Fibroblast of lung (primary cell): Measurements from ENCODE around the gene ATP10A. TPM values are rescaled to one million over a fixed set of nuclear protein-coding genes. Genes with fewer than 3 reads are reported as not detected.

Source experiments
- DNase-seq, 2 donors: peaks; one replicate each; pipeline versions ENCODE4 v3.0.0 to v3.0.0-alpha.2; 2010; ENCODE audit warnings: low read depth in 2 of 2
- H2AFZ ChIP-seq: 2 replicates; pipeline ENCODE4 v1.5.1; 2012; ENCODE audit warnings: low read length, control low read depth, inconsistent platforms
- H3K27ac ChIP-seq: 2 replicates; pipeline ENCODE4 v1.5.1; 2011; ENCODE audit warnings: low read length, control low read depth; ENCODE audit not compliant: insufficient read depth
- H3K27me3 ChIP-seq: 2 replicates; pipeline ENCODE4 v1.5.1; 2011; ENCODE audit warnings: mild to moderate bottlenecking, low read length; ENCODE audit not compliant: control insufficient read depth, insufficient read depth
- H3K36me3 ChIP-seq: 2 replicates; pipeline ENCODE4 v1.5.1; 2011; ENCODE audit warnings: low read length; ENCODE audit not compliant: control insufficient read depth, insufficient read depth
- H3K4me1 ChIP-seq: 2 replicates; pipeline ENCODE4 v1.5.1; 2011; ENCODE audit warnings: low read length; ENCODE audit not compliant: control insufficient read depth, insufficient read depth; ENCODE audit errors: extremely low read depth
- H3K4me2 ChIP-seq: 2 replicates; pipeline ENCODE4 v1.5.1; 2011; ENCODE audit warnings: low read length, control low read depth; ENCODE audit not compliant: insufficient read depth; ENCODE audit errors: extremely low read depth
- H3K4me3 ChIP-seq, 4 experiments: fragments of 200-600 bp in 1 of 4; sonication (generic) in 1 of 4; replicated peaks in 1 of 4; 2 replicates each; pipeline ENCODE4 v1.5.1; 2011 to 2016; ENCODE audit warnings: low read length in 4 of 4, low read depth in 3 of 4, mild to moderate bottlenecking in 3 of 4, control low read depth in 2 of 4, inconsistent platforms in 1 of 4, mixed read lengths in 1 of 4; ENCODE audit not compliant: insufficient read depth in 1 of 4; ENCODE audit errors: control extremely low read depth in 1 of 4
- H3K79me2 ChIP-seq: 2 replicates; pipeline ENCODE4 v1.5.1; 2012; ENCODE audit warnings: mild to moderate bottlenecking, low read length, inconsistent platforms; ENCODE audit not compliant: control insufficient read depth, insufficient read depth
- H3K9ac ChIP-seq: 2 replicates; pipeline ENCODE4 v1.5.1; 2011; ENCODE audit warnings: mild to moderate bottlenecking, low read length, control low read depth; ENCODE audit not compliant: insufficient read depth
- H3K9me3 ChIP-seq: 2 replicates; pipeline ENCODE4 v1.5.1; 2012; ENCODE audit warnings: low read depth, low read length; ENCODE audit not compliant: control insufficient read depth, insufficient read depth
- H4K20me1 ChIP-seq: 2 replicates; pipeline ENCODE4 v1.5.1; 2011; ENCODE audit warnings: low read length; ENCODE audit not compliant: control insufficient read depth, insufficient read depth; ENCODE audit errors: extremely low read depth
- CTCF ChIP-seq, 2 donors: IDR thresholded peaks in 1 of 2; conservative IDR thresholded peaks in 1 of 2; 1 replicate in 1 of 2; 2 replicates in 1 of 2; pipeline ENCODE4 v1.5.1; 2011 to 2012; ENCODE audit warnings: low read length in 2 of 2, control low read depth in 1 of 2, inconsistent platforms in 1 of 2, low read depth in 1 of 2, mild to moderate bottlenecking in 1 of 2
- EZH2 ChIP-seq: IDR thresholded peaks from 2 replicates; pipeline ENCODE4 v1.5.1; 2012; ENCODE audit warnings: low read length, control low read depth, mild to moderate bottlenecking; ENCODE audit errors: missing control alignments
- polyA plus RNA-seq, 2 donors: library from polyadenylated mRNA; depleted of rRNA in 1 of 2; stranded (reverse) in 1 of 2; unstranded in 1 of 2; fragments of >200 nt; gene quantifications; 2 replicates each; pipeline ENCODE4 v1.2.1, GENCODE V29; 2011 to 2012; ENCODE audit warnings: missing spikeins in 1 of 2
- total RNA-seq: library from RNA; depleted of rRNA; stranded (reverse); fragments of >200 nt; gene quantifications from 2 replicates; pipeline ENCODE4 v1.2.1, GENCODE V29; 2014

The ATP10A gene
- total and polyA plus RNA-seq, 2 donors (not counting 1 experiment from before 2014, with no cell fraction given): 12.7 to 13.8 TPM

GRCh38 chr15:25905140-25905539, 42.0 kb upstream of the ATP10A start:
- no peak overlapping the region for H3K9ac ChIP-seq
- H4K20me1 ChIP-seq: no peaks in the 10 kb centered on the region
- H3K4me1 ChIP-seq: no peaks in the 10 kb centered on the region
- H3K4me3 ChIP-seq: no peak overlapping the region
- H3K4me2 ChIP-seq: no peak overlapping the region
- TF ChIP-seq EZH2: no peak
- TF ChIP-seq CTCF (conservative IDR thresholded peaks at IDR 0.05 in 1 of 2, IDR thresholded peaks at IDR 0.05 in 1 of 2; ENCODE audit: low read depth in 1 of 2, low read length in 2 of 2): no peak
- H3K27me3 ChIP-seq: no peaks in the 10 kb centered on the region
- H3K27ac ChIP-seq: no peak overlapping the region
- peak; percentile 85 to 88 for DNase-seq
- H3K36me3 ChIP-seq: no peaks in the 10 kb centered on the region
- H2AFZ ChIP-seq: no peak overlapping the region
- no peaks in the 10 kb centered on the region for H3K9me3 ChIP-seq
- no peaks in the 10 kb centered on the region for H3K79me2 ChIP-seq

GRCh38 chr15:25903024-25903581, 40.0 kb upstream of the ATP10A start:
- H3K9me3 ChIP-seq: no peaks in the 10 kb centered on the region
- no peaks in the 10 kb centered on the region for H3K4me1 ChIP-seq
- H4K20me1 ChIP-seq: no peaks in the 10 kb centered on the region
- no peak overlapping the region for H3K4me3 ChIP-seq
- H2AFZ ChIP-seq: peak overlapping the region; percentile 3
- no peak overlapping the region for H3K27ac ChIP-seq
- peak; percentile 44 to 47 for DNase-seq
- no peak overlapping the region for H3K4me2 ChIP-seq
- H3K79me2 ChIP-seq: no peaks in the 10 kb centered on the region
- TF ChIP-seq EZH2 (no peak), CTCF (conservative IDR thresholded peaks at IDR 0.05 in 1 of 2, IDR thresholded peaks at IDR 0.05 in 1 of 2; ENCODE audit: low read depth in 1 of 2, low read length in 2 of 2) (no peak)
- H3K27me3 ChIP-seq: no peaks in the 10 kb centered on the region
- no peak overlapping the region for H3K9ac ChIP-seq
- H3K36me3 ChIP-seq: no peaks in the 10 kb centered on the region

DNA sequence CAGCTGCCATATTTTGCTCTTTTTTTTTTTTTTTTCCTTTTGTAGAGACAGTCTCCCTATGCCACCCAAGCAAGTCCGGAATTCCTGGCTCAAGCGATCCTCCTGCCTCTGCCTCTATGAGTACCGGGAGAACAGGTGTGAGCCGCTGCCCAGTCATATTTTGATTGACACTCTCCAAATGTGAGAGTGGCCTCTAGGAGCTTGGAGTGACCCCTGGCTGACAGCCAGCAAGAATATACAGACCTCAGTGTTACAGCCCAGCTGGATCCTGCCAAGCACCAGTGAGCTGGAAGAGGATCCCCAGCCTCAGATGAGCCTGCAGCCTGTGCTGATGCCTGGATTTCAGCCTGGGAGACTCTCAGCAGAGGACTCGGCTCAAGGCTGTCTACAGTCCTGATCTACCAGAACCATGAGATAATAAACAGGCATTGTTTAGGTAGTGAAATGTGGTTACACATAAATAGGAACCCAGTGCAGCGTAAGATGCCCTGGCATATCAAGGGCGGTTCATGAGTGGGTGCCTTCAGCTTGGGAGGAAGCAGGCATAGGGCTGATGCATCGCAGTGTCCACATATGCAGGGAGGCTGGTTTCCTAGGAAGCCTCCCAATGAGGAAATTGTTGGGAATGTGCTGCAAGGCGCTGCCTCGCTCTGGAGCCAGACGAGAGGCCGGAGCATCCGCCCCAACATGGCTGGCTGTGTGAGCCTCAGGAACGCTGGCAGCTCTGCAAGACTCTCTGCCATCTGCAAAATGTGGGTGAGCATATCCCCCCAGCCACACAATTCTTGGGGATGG, 38.9 kb upstream of the ATP10A start:
- no peaks in the 10 kb centered on the region for H3K27me3 ChIP-seq
- TF ChIP-seq EZH2 (no peak), CTCF (conservative IDR thresholded peaks at IDR 0.05 in 1 of 2, IDR thresholded peaks at IDR 0.05 in 1 of 2; ENCODE audit: low read depth in 1 of 2, low read length in 2 of 2) (no peak)
- H3K4me1 ChIP-seq: no peaks in the 10 kb centered on the region
- no peak overlapping the region for H3K27ac ChIP-seq
- H3K4me2 ChIP-seq: no peak overlapping the region
- no peak for DNase-seq
- H3K36me3 ChIP-seq: no peaks in the 10 kb centered on the region
- H3K9me3 ChIP-seq: no peaks in the 10 kb centered on the region
- no peak overlapping the region for H3K4me3 ChIP-seq
- H4K20me1 ChIP-seq: no peaks in the 10 kb centered on the region
- H3K79me2 ChIP-seq: no peaks in the 10 kb centered on the region
- H3K9ac ChIP-seq: no peak overlapping the region
- no peak overlapping the region for H2AFZ ChIP-seq
